HepG2 (cell line): ENCODE data around the gene BRD2. TPM values are rescaled to one million over a fixed set of nuclear protein-coding genes. Genes with fewer than 3 reads are reported as not detected.

Experiments
- ARNT ChIP-seq: fragments of 450-650 bp; IDR thresholded peaks from 2 replicates; pipeline ENCODE4 v1.6.1; 2017
- ATF7-NPFF ChIP-seq: sonication (generic); formaldehyde crosslinking; IDR thresholded peaks from 2 replicates; pipeline ENCODE4 v1.8.1; 2023; ENCODE audit warnings: mild to moderate bottlenecking, low read depth, missing genetic modification reagents, moderate library complexity
- DNMT1 ChIP-seq: sonication (generic); formaldehyde crosslinking; IDR thresholded peaks from 2 replicates; pipeline ENCODE4 v1.5.1; 2020; ENCODE audit warnings: mild to moderate bottlenecking, missing genetic modification reagents
- DZIP1 ChIP-seq: sonication (generic); formaldehyde crosslinking; IDR thresholded peaks from 2 replicates; pipeline ENCODE4 v1.5.0; 2020; ENCODE audit warnings: mild to moderate bottlenecking, missing genetic modification reagents
- ERF ChIP-seq: IDR thresholded peaks from 2 replicates; pipeline ENCODE4 v1.6.1; 2018; ENCODE audit warnings: missing biosample characterization, missing genetic modification reagents
- FOSL2 ChIP-seq: sonication (generic); formaldehyde crosslinking; IDR thresholded peaks from 2 replicates; pipeline ENCODE4 v1.4.0; 2020; ENCODE audit warnings: missing genetic modification reagents
- GATA4 ChIP-seq: sonication (generic); IDR thresholded peaks from 2 replicates; pipeline ENCODE4 v1.6.1; 2016; ENCODE audit warnings: antibody characterized with exemption, low read depth, borderline replicate concordance
- MXI1 ChIP-seq: IDR thresholded peaks from 3 replicates; pipeline ENCODE4 v1.6.1; 2012; ENCODE audit warnings: low read depth, low read length, inconsistent platforms, borderline replicate concordance
- MZF1 ChIP-seq: sonication (generic); formaldehyde crosslinking; IDR thresholded peaks from 2 replicates; pipeline ENCODE4 v1.8.1; 2023; ENCODE audit warnings: mild to moderate bottlenecking, missing genetic modification reagents, borderline replicate concordance
- NFE2 ChIP-seq: sonication (generic); formaldehyde crosslinking; IDR thresholded peaks from 2 replicates; pipeline ENCODE4 v1.4.0; 2020; ENCODE audit warnings: missing genetic modification reagents
- NR2F6 ChIP-seq, 2 experiments: IDR thresholded peaks; 2 replicates each; pipeline ENCODE4 v1.6.1; 2016; ENCODE audit warnings: antibody characterized with exemption in 1 of 2, mild to moderate bottlenecking in 1 of 2
- POLR2G ChIP-seq: fragments of 200-400 bp; formaldehyde crosslinking; IDR thresholded peaks from 2 replicates; pipeline ENCODE4 v1.6.1; 2018; ENCODE audit warnings: mild to moderate bottlenecking, low read depth, low read length, moderate library complexity
- PRPF4 ChIP-seq: fragments of 200-400 bp; formaldehyde crosslinking; IDR thresholded peaks from 2 replicates; pipeline ENCODE4 v1.6.1; 2016; ENCODE audit warnings: low read length, low read depth; ENCODE audit not compliant: poor library complexity, severe bottlenecking
- SP4 ChIP-seq: sonication (generic); formaldehyde crosslinking; IDR thresholded peaks from 2 replicates; pipeline ENCODE4 v1.8.1; 2023; ENCODE audit warnings: mild to moderate bottlenecking, missing genetic modification reagents
- TOE1 ChIP-seq: sonication (generic); formaldehyde crosslinking; IDR thresholded peaks from 2 replicates; pipeline ENCODE4 v1.4.0; 2020; ENCODE audit warnings: mild to moderate bottlenecking, missing genetic modification reagents
- WIZ ChIP-seq: sonication (generic); formaldehyde crosslinking; IDR thresholded peaks from 2 replicates; pipeline ENCODE4 v1.5.1; 2020; ENCODE audit warnings: mild to moderate bottlenecking, missing genetic modification reagents
- ZBTB10 ChIP-seq: sonication (generic); formaldehyde crosslinking; IDR thresholded peaks from 2 replicates; pipeline ENCODE4 v1.4.0; 2020; ENCODE audit warnings: missing genetic modification reagents, borderline replicate concordance
- ZMAT5 ChIP-seq: sonication (generic); formaldehyde crosslinking; IDR thresholded peaks from 2 replicates; pipeline ENCODE4 v1.5.0; 2020; ENCODE audit warnings: mild to moderate bottlenecking, low read depth, missing genetic modification reagents, borderline replicate concordance
- ZNF20 ChIP-seq: sonication (generic); formaldehyde crosslinking; IDR thresholded peaks from 2 replicates; pipeline ENCODE4 v1.4.0; 2020; ENCODE audit warnings: mild to moderate bottlenecking, moderate library complexity, missing genetic modification reagents
- ZNF251 ChIP-seq: sonication (generic); formaldehyde crosslinking; IDR thresholded peaks from 2 replicates; pipeline ENCODE4 v1.9.0; 2021; ENCODE audit warnings: mild to moderate bottlenecking, missing genetic modification reagents
- ZNF432 ChIP-seq: sonication (generic); formaldehyde crosslinking; IDR thresholded peaks from 2 replicates; pipeline ENCODE4 v1.5.0; 2020; ENCODE audit warnings: missing genetic modification reagents, mild to moderate bottlenecking, borderline replicate concordance
- ZNF552 ChIP-seq: sonication (generic); formaldehyde crosslinking; IDR thresholded peaks from 2 replicates; pipeline ENCODE4 v1.9.0; 2022; ENCODE audit warnings: missing genetic modification reagents, mild to moderate bottlenecking, borderline replicate concordance
- ZNF580 ChIP-seq: IDR thresholded peaks from 2 replicates; pipeline ENCODE4 v1.6.1; 2016; ENCODE audit warnings: low read depth, borderline replicate concordance
- ZNF772 ChIP-seq: sonication (generic); formaldehyde crosslinking; IDR thresholded peaks from 2 replicates; pipeline ENCODE4 v1.5.0; 2020; ENCODE audit warnings: mild to moderate bottlenecking, missing genetic modification reagents
- ZSCAN29 ChIP-seq: sonication (generic); formaldehyde crosslinking; conservative IDR thresholded peaks from 2 replicates; pipeline ENCODE4 v1.4.0; 2020; ENCODE audit warnings: mild to moderate bottlenecking, missing genetic modification reagents
- polyA plus RNA-seq, 8 experiments: library from polyadenylated mRNA; depleted of rRNA in 3 of 8; stranded (reverse) in 7 of 8; unstranded in 1 of 8; fragments of >200 nt; fragmentation: Illumina TruSeq in 4 of 8; extraction: Trizol in 4 of 8; gene quantifications; 2 replicates each; pipeline versions ENCODE4 v1.2.1 to v1.2.3, GENCODE V29; 2011 to 2016; ENCODE audit warnings: low read depth in 4 of 8, missing spikeins in 1 of 8, mixed read lengths in 1 of 8; ENCODE audit not compliant: insufficient read depth in 1 of 8
- total RNA-seq, 5 experiments: library from RNA; depleted of rRNA; stranded (reverse); fragments of >200 nt; fragmentation: Illumina TruSeq; extraction: Trizol; gene quantifications; 2 replicates each; pipeline ENCODE4 v1.2.3, GENCODE V29; 2016; ENCODE audit warnings: low read depth in 1 of 5

The BRD2 gene
- total and polyA plus RNA-seq, 2 of the 13 experiments (the other 11 are each of a cell fraction or from before 2014, with no cell fraction given) = 143 to 202 TPM

GRCh38 chr6:32973144-32974015 lies 5.0 kb downstream of the BRD2 start (continued):
- TF ChIP-seq FOSL2 (CRISPR knock-in tag) = no peak
- TF ChIP-seq DZIP1 (CRISPR knock-in tag) = no peak
- no peak for TF ChIP-seq ZNF20
- no peak for TF ChIP-seq WIZ
- no peak for TF ChIP-seq DNMT1 (CRISPR knock-in tag)
- 0 out of 2 replicates have a peak, but pooled peaks have one; percentile 4 for TF ChIP-seq ZBTB10 (CRISPR knock-in tag)
- no peak for TF ChIP-seq MZF1 (CRISPR knock-in tag)
- no peak for TF ChIP-seq PRPF4
- no peak for TF ChIP-seq NR2F6 (IDR thresholded peaks at IDR 0.05)
- TF ChIP-seq NR2F6 (CRISPR knock-in tag; IDR thresholded peaks at IDR 0.05) = no peak
- no peak for TF ChIP-seq ATF7-NPFF
- peak; percentile 21; the same call in 1 of the 3 replicates for TF ChIP-seq MXI1
- no peak for TF ChIP-seq ERF (CRISPR knock-in tag)
- no peak for TF ChIP-seq TOE1 (CRISPR knock-in tag)
- TF ChIP-seq ZNF432 (CRISPR knock-in tag) = no peak
- no peak for TF ChIP-seq ARNT
- no peak for TF ChIP-seq ZSCAN29
- TF ChIP-seq ZNF580 (CRISPR knock-in tag) = peak; percentile 16; the same call in 1 of the 2 replicates
- peak; percentile 57; the same call in 1 of the 2 replicates for TF ChIP-seq POLR2G
- TF ChIP-seq ZNF772 (CRISPR knock-in tag) = no peak
- TF ChIP-seq NFE2 (CRISPR knock-in tag) = 0 out of 2 replicates have a peak, but pooled peaks have one; percentile 10
- TF ChIP-seq ZMAT5 (CRISPR knock-in tag) = no peak
- no peak for TF ChIP-seq SP4 (CRISPR knock-in tag)
- no peak for TF ChIP-seq ZNF251 (CRISPR knock-in tag)
- TF ChIP-seq ZNF552 = 0 out of 2 replicates have a peak, but pooled peaks have one; percentile 6
- no peak for TF ChIP-seq GATA4
